HG02973 (cell line): ENCODE results near the gene RPH3AL.

Source experiments
- ATAC-seq: cut with Tn5 transposase; IDR thresholded peaks from one replicate; pipeline ENCODE4 v1.9.1; 2021; ENCODE audit warnings: moderate library complexity; ENCODE audit not compliant: unreplicated experiment

Gene RPH3AL

DNA sequence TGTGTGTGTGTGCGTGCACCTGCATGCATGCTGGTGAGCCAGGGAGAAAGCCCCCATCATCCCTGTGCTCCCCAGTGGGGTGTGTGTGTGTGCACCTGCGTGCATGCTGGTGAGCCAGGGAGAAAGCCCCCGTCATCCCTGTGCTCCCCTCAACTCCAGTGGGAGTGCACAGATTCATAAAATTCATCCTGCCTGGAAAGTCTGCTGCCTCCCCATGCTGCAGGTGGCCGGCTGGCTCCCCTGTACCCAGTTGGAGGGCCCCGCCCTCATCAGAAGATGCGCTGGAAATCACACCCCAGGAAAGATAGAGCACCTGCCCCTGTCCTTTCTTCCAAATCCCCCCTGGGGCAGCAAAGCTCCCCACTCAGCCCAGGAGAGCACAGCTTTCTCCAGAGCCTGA is 86.4 kb downstream of the RPH3AL start:
- ATAC-seq, result no peak

DNA sequence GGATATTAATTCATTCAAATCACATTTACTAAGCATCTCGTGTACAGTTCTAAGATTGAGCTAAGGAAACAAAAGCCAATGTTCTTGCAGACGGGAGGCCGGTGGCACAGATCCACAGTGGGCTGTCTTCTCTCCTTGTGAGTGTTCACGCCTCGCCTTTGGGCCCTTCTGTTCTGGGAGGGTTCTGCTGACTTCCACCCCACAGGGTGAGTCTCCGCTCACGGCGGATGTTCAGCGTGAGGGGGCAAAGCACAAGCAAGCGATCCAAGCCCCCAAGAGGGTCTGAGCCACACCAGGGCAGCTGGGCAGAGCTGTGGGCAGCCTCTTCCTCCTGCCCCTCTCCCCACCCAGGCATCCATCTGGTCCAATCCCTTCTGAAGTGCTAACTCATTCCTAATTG is 86.9 kb downstream of the RPH3AL start:
- ATAC-seq, result no peak

DNA sequence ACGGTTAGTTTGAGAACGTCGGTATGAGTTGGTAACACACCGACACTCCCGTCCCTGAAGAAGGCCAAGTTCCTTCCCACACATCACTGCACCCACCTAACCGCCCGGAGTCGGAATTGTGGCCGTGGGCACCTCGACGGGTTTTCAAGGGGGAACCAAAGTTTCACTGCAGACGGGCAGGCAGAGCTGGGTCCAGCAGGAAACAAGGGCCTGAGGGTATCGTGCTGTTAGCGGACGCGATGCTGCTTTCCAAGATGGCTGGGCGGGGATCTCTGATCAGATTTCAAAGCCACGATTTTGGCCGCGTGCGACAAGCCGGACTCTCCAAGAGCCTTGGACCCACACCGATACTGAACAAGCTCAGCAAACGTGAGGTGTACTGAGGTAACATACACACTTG is 88.8 kb downstream of the RPH3AL start:
- no peak for ATAC-seq

DNA sequence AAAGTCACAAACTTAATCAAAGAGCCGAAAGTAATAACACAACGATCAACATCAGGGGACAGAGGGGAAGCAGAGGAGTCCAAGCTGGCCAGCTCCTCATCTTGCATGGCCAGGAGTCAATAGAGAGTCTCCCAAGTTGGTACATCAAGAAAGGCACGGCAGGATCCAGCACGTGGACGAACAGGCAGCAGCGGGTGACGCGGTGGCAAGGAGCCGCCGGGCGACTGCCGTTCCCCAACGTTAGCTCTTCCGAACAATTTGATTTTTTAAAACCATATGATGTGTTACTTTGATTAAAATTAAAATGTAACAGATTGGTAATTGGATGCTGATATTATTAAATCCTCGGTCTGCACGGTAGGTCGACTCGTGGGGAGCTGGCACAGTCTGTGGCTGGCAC is 89.3 kb downstream of the RPH3AL start:
- no peak for ATAC-seq

DNA sequence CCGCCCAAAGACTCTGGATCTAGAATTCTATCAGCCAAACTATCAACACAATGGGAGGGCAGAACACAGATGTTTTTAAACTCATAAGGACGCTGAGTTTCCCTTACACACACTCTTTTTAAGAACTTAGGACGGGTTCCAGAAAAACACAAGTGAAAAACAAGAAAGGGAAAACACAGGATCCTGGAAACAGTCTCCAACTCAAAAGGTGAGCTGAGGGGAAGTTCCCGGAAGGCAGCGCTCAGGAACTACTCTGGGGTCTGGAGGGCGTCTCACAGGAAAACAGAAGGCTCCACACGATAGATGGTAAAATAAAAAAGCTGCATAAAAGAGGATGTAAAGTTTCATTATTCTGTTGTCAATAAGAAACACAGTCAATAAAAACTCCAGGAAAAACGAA is 91.0 kb downstream of the RPH3AL start:
- ATAC-seq, result no peak

DNA sequence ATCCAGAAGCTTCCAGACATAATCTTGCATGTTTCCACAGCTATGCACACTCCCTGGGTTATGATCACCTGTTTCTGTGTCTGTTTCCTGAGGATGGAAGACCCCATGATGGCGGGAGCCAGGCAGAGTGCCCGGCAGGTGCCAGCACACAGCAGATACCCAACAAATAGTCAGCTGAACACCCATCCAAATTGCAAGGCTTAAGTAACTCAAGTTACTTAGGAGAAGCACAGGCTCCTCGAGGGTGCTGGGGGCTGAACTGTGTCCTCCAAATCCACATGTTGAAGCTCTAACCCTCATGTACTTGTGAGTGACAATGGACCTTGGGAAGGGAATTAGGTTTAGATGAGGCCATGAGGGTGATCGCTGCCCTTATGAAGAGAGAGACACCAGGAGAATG is 91.7 kb downstream of the RPH3AL start:
- ATAC-seq, result no peak

DNA sequence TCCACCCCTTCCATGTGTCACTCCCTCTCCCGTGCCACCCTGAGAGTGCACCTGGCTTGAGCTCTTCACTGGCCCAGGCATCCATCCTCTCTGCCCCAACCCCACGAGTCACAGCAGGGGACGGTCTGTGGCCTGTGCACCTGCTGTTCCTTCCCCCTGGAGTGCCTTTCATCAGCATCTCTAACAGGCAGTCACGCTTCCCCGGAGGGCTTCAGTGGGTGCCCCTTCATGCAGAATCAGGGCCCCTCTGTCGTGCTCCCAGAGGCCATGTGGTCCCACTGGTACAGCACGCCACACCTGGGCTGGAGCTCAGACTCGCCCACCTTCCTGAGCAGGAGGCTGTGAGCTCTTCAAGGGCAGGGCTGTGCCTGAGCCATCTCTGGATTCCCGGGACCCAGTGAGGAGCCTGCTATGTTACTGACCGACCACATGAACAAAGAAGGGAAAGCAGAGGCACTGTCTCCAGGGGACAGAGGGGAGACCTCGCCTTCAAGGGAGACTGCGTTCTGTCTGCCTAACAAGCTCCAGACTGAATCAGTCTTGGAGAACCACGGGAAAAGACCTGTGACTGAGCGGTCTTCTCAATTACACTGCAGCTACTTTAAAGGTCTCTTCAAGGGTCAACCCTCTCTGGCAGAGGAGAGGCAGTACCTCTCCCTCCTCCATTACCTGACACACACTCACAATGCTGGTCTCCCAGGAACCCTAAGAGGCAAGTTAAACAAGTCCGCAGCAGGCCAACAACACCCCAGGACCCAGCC is 92.4 kb downstream of the RPH3AL start:
- ATAC-seq, result no peak

DNA sequence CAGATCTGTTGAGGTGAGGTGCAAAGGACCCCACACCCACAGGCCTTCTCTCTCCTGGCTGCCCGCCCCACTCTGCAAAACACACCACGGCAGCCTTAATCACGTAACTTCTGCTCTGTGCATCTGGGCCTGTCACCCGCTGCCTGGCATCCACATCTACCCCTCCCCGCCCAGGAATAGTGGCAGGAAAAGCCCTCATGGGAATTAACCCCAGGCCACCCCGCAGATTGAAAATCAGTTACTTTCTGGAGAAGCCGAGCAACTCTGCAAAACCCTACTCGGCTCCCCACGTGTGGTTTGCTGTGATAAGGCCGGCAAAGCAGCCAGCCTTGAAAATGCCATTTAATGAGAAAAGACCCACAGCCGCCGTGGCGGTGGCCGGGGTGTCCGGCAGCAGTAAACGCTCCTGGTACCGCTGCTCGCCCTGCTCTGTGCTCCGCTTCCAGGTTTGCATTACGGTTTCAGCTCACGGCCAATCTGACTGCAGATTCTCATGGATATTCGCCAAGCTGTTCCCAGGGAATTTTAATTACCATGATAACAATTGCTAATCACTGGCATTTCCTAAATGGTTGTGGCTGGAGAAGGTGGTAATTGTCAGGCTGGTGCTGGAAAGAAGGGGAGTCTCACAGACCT is 93.1 kb downstream of the RPH3AL start:
- ATAC-seq, result no peak

DNA sequence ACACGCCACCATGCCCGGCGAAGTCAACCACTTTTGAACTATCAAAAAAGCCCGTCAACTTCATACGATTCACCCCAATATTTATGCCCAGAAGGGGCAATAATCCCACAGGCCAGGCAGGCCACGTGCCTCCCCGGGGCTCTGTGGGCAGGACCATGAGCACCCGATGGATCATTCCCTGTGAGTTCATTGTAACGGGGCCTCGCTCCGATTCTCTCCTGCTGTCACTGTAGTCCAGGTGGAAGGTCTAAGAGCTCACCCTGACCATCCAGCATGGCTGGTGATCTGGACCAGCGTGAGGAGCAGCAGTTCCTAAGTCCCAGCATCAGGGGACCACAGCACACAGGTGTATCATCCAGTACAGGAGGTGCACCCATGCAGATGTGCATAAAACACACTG is 93.7 kb downstream of the RPH3AL start:
- ATAC-seq, result no peak

DNA sequence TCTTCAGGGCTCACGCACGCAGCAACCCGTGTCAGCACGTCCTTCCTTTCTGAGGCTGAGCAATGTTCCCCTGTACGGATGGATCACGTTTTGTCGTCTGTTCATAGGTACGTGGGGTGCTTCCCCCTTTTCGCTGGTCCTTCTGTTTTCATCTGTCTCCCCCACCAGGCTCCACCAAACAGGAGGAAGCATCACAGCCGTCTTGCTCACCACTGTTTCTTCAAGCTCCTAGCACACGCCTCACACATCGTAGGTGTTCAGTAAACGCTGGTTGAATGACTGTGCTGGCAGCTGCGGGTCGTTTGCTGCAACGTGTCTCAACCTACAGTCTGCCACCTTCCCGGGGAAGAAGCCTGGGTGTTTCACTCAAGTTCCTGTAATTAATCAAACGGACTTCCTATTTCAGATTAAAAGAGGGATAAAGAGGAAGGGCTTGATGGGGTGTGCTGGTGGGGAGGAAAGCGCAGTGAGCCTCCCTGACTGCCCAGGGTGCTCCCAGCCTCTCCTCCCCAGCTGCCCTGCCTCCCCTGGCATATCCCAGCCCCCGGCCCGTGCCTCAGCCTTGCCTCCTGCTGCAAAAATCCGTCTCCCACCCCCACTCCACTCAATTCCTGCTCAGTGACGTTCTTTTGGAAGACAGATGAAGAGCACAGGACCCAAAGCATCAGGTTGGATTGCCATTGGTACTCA is 94.4 kb downstream of the RPH3AL start:
- ATAC-seq, result no peak

DNA sequence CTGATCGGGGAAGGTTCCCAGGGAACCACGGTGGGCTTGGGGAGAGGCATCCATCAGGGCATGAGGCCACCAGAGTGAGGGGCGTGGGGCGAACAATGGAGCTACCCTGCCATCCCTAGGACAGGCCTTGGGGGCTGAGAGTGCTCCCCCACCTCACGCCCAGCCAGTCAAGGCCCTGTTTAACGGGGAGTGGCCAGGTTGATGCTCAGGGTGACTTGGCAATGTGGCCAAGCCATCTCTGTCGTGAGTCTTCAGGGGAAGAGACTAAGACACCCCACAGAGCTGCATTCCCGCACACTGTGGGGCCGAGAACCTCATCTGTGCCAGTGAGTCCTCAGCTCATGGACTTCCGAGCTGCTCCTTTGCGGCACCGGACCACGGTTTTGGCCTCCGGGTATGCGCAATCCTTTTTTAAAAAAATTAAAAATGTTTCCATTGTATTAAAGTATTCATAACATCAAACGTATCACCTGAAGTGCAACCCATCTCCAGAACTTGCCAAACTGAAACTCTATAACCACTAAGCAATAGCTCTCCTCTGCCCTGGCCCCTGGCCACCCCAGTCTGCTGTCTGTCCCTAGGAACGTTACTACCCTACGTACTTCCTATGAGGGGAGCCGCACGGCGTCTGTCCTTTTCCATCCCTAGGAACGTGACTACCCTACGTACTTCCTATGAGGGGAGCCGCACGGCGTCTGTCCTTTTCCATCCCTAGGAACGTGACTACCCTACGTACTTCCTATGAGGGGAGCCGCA is 99.3 kb downstream of the RPH3AL start:
- no peak for ATAC-seq

DNA sequence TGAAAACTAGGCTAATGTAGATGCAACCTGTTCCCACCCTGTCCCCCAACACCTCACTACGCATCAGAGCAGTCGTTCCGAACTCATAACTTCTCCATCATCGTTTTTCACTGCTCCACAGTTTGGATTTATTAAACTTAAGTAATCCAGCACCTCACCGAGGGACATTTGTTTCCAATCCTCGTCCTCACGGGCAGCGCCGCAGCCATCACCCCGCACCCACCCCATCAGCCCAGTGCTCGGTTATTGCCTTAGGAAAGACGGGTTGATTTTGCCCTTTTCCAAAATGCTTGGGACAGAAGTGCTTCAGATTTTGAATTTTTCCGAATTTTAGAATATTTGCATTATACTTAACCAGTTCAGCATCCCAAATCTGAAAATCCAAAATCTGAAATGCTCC is 100.2 kb downstream of the RPH3AL start:
- no peak for ATAC-seq

DNA sequence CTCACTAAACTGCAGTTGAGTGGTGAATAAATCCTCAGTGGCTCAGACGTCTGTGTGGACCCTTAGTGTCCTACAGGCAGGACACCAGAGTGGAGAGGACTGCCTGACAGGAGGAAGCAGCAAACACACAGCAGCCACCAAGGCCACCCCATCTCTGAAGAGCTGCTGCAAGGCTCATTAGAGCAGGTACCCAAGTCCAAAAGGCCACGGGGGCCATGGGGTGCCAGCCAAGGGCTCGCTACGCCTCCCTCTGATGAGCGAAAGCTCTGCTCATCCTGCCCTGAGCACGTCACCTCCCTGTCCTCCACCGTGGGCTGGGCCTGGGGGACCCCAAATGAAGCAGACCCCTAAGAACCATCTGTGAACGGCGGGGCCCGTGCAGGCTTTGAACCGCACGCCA is 101.1 kb downstream of the RPH3AL start:
- ATAC-seq, result no peak

DNA sequence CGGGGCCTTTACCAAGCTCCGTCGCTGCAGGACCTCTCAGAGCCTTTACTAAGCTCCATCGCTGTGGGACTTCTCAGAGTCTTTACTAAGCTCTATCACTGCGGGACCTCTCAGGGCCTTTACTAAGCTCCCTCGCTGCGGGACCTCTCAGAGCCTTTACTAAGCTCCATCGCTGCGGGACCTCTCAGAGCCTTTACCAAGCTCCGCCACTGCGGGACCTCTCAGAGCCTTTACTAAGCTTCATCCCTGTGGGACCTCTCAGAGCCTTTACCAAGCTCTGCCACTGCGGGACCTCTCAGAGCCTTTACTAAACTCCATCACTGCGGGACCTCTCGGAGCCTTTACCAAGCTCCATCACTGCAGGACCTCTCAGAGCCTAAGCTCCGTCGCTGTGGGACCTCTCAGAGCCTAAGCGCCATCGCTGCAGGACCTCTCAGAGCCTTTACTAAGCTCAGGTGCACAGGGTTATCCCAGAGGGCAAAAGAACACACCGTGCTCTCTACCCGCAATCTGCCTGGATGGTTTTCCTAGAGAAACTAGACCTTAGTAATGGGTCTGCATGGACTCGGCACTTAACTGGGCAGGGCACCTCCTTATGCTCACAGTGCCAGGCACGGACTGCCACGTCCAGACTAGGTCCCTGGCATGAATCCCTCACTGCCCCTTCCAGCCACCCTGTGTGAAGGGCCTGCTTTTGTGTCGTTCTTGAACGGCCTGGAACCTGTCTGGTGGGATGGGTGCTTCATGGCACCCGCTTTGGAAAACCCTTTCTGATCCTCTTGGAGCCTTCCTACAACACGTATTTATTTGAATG is 101.9 kb downstream of the RPH3AL start:
- no peak for ATAC-seq

DNA sequence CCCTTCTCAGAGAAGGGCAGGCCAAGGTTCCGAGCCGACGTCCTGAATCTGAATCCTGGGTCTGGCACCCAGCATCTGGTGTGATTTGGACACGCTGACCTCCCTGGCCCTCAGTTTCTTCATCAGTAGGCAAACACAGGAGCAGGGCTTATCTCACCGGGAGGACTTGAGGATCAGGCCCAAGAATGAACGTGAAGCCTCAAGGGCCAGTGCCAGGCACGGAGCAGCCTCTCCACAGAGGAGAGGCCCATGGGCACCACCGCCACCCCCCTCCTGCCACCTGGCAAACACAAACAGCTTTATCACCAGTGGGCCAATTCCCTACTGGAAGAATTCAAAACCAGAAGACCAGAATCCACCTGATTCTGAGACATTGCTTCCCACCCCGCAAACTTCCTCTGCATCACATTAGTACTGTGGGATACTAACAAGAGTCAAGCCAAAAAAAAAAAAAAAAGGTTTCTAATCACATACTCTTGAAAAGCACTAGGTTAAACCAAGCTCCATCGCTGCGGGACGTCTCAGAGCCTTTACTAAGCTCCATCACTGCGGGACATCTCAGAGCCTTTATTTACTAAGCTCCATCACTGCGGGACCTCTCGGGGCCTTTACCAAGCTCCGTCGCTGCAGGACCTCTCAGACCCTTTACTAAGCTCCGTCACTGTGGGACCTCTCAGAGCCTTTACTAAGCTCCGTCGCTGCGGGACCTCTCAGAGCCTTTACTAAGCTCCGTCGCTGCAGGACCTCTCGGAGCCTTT is 103.2 kb downstream of the RPH3AL start:
- no peak for ATAC-seq

DNA sequence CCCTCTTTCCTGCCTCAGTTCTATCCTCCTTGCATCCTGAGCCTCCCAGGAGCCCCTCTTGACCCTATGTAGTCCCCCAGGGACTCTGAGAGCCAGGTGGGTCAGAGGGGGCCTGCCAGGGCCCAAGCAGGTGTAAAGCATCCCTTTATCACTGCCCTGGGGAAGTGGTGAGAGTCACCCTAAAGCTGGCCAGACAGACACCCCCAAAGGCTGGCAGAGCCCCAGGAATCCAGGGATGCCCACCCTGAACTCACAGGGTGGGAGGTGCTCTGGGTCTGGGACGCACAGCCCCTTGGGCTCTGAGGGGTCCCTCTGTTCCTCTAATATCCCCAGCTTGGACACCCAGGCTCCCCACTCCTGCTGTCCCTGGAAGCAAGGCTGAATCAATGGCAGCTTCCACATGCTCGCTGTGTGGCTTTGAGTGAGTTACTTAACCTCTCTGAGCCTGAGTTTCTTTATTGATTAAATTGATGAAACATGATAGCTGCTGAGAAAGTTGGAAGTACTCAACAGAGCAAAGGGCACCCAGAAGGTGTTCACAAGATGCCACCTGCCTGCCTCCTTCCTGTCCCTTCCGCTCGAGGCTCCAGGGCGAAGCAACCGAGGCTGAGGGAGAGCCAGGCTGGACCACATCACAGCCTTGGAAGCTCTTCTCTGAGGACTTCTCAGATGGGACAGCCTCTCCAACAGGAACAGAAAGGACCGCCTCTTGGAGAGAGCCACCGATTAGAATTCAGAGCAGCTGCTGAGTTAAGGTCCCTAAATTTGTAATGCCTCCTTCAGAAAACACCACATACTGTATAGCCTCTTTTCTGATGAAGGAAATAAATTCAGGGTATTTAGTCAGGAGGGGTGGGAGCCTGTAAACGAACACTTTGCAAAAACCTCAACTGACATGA is 104.0 kb downstream of the RPH3AL start:
- ATAC-seq, result no peak

DNA sequence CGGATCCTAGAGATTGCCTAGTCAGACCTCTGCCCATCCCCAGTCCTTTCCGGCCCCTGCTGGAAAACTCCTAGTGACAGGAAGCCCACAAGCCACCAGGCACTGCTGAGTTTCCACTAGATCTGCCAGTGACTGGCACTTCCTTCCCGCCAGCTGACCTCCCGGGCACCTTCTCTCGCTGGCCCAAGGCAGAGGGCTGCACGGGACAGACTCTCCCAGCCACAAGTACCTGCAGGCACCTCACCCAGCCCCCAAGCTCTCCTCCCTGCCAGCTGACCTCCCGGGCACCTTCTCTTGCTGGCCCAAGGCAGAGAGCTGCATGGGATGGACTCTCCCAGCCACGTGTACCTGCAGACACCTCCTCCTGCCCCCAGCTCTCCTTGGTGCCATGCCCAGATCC is 104.8 kb downstream of the RPH3AL start:
- ATAC-seq, result no peak

DNA sequence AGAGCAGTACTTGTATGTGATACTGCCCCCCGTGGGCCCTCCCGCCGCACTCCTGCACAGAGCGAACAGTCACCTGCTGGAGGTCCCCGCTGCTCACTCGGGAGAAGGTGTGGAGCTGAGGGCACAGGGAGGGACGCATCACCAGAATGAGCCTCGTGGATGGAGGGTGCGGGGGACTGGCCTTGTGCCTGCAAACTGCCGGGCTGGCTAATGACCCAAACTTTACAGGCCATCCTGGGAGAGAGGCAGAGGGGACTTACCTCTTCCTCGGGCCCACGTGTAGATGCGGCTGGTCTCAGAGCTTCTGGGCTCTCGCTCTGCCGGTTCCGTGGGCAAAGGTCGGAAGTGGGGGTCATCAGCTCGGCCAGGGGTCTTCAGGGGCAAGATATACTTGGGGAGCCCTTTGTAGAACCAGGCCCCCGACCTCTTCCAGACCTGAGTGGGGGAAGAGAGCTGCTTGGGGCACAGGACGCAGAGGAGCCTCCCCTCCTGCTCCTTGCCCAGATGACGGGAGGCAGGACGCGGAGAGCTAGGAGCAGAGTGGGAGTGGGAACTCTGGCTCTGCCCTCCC is 105.7 kb downstream of the RPH3AL start:
- ATAC-seq, result no peak

DNA sequence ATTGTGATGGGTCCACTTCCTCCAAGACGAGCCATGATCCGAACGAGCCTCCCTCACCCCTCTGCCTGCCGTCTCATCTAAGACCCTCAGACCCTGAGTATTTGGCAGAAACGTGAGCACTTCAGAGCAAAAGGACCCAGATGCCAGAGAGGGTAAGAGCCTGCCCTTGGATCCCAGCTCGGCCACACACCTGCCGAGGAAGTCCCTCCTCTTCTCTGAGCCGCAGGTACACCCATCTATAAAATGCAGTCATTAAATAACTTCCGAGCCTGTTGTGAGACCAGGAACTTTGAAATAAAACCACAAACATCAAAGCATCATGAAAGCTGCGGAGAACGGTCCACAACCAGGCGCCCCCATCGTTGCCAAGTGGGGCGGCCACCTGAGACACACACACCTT is 106.4 kb downstream of the RPH3AL start:
- no peak for ATAC-seq
